ENCODE data around the gene SYT10. TPM values are rescaled to one million over a fixed set of nuclear protein-coding genes. Genes with fewer than 3 reads are reported as not detected.

Gene SYT10
- total RNA-seq, 1 experiment from 2014 or later, result 0.70 TPM

DNA sequence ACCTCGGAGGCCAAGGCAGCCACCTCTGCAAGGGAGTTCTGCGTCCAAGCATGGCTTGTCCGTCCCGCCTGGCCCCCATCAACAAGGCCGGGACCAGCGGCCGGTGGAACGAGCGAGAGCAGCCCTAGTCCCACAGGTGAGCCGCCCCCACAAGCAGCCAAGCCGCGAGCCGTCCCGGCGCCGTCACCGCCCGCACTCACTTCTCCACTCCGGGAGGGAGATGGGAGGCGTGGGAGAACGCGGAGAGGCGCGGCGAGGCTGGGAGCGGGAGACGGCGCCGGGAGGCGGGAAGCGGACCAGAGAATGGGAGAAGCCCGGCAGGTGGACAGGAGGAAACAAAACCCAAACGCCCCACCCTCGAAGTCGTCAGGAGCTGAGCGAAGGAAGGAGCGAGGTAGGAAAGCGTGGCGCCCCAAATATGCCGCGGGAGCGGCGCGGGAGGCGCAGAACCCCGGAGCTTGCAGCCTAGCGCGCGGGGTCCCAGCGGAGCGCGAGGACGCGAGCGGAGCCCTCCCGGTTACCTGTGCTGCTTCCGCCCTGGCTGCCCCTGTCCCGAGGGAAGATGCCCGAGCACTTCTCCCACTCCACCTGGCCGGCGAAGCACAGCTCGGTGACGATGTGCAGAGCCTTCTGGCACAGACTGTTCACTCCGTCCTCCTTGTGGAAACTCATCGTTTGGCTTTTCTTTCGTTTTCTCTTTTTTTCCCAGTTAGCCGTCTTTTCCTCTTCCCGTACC lies 600 bp downstream of the SYT10 start:
- H3K79me2 ChIP-seq (ENCODE audit: insufficient read depth, low read length), result no peaks in the 10 kb centered on the region
- no peak overlapping the region for H2BK5ac ChIP-seq (ENCODE audit: insufficient read length, low read length)
- H2BK120ac ChIP-seq (ENCODE audit: low read depth, low read length, poor library complexity, severe bottlenecking), result no peak overlapping the region
- no peak overlapping the region for H2BK15ac ChIP-seq (ENCODE audit: low read depth, low read length)
- TF ChIP-seq, protein P1, sequence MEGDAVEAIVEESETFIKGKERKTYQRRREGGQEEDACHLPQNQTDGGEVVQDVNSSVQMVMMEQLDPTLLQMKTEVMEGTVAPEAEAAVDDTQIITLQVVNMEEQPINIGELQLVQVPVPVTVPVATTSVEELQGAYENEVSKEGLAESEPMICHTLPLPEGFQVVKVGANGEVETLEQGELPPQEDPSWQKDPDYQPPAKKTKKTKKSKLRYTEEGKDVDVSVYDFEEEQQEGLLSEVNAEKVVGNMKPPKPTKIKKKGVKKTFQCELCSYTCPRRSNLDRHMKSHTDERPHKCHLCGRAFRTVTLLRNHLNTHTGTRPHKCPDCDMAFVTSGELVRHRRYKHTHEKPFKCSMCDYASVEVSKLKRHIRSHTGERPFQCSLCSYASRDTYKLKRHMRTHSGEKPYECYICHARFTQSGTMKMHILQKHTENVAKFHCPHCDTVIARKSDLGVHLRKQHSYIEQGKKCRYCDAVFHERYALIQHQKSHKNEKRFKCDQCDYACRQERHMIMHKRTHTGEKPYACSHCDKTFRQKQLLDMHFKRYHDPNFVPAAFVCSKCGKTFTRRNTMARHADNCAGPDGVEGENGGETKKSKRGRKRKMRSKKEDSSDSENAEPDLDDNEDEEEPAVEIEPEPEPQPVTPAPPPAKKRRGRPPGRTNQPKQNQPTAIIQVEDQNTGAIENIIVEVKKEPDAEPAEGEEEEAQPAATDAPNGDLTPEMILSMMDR (conservative IDR thresholded peaks at IDR 0.05), result no peak
- peak; percentile 67 for DNase-seq
- H2BK12ac ChIP-seq (ENCODE audit: insufficient read length, low read depth, low read length), result no peak overlapping the region
- no peak overlapping the region for H3K23ac ChIP-seq (ENCODE audit: insufficient read length, low read depth, low read length)
- H3K56ac ChIP-seq (ENCODE audit: insufficient read length, low read depth, low read length), result no peak overlapping the region
- H3K23me2 ChIP-seq (ENCODE audit: insufficient read length, low read depth, low read length, poor library complexity, severe bottlenecking), result peaks cover 14% of the 10 kb centered on the region
- H3K4me3 Mint-ChIP-seq, result peak overlapping the region; percentile 80 to 93
- no CpG with 5 or more reads among the region's 68 CpGs for WGBS (ENCODE audit: extremely low coverage, insufficient read length, low lambda C conversion rate)
- H3K18ac ChIP-seq (ENCODE audit: insufficient read length, low read depth, low read length), result peak overlapping the region; percentile 54
- peak overlapping the region; percentile 58 for H3K4me2 ChIP-seq (ENCODE audit: insufficient read depth, insufficient read length, low read length)
- no peak overlapping the region for H2AK5ac ChIP-seq (ENCODE audit: insufficient read length, low read length)
- H3K4me1 ChIP-seq (ENCODE audit: insufficient read depth, low read length), result no peaks in the 10 kb centered on the region
- peak overlapping the region; percentile 78 for H3K14ac ChIP-seq (ENCODE audit: insufficient read depth, low read length)
- H4K5ac ChIP-seq (ENCODE audit: insufficient read length, low read depth, low read length), result no peak overlapping the region
- no peak overlapping the region for H4K8ac ChIP-seq (replicated peaks; ENCODE audit: insufficient read length, low read depth, low read length)
- H3K27ac ChIP-seq (ENCODE audit: insufficient read length, low read depth, low read length), result no peak overlapping the region
- no peak overlapping the region for H3T11ph ChIP-seq (ENCODE audit: low read length)
- no peak overlapping the region for H2BK20ac ChIP-seq (ENCODE audit: low read depth, low read length, poor library complexity, severe bottlenecking)
- H3K36me3 Mint-ChIP-seq (ENCODE audit: insufficient read depth in 1 of 3, low read depth in 3 of 3), result peaks cover 0 to 1% (median 0%) of the 10 kb centered on the region in 3 experiments; a peak in 2 of 7 replicates
- H3K4ac ChIP-seq (ENCODE audit: low read depth, low read length), result no peak overlapping the region
- peaks cover 6 to 12% of the 10 kb centered on the region in 2 experiments for H3K4me1 Mint-ChIP-seq
- H3K27me3 Mint-ChIP-seq (ENCODE audit: low read depth), result peaks cover 61% of the 10 kb centered on the region
- no peaks in the 10 kb centered on the region for H3K9me3 ChIP-seq (ENCODE audit: control insufficient read depth, low read depth, low read length)
- H4K91ac ChIP-seq (ENCODE audit: insufficient read length, low read depth, low read length), result no peak overlapping the region
- H2AFZ ChIP-seq (ENCODE audit: low read length), result no peak overlapping the region
- no peaks in the 10 kb centered on the region for H4K20me1 ChIP-seq (ENCODE audit: control insufficient read depth, insufficient read depth, insufficient read length)
- H3K9ac ChIP-seq (ENCODE audit: extremely low read depth, insufficient read length, low read length), result no peak overlapping the region
- peak overlapping the region in 1 of 3 experiments; percentile 90; a peak in 2 of 7 replicates for H3K27ac Mint-ChIP-seq
- no peaks in the 10 kb centered on the region for H3K79me1 ChIP-seq (ENCODE audit: insufficient read depth, low read depth, low read length, poor library complexity, severe bottlenecking)
- no peaks in the 10 kb centered on the region; a peak in 1 of 5 replicates for H3K9me3 Mint-ChIP-seq
- peaks cover 19% of the 10 kb centered on the region; the same call in 1 of the 2 replicates for H3K27me3 ChIP-seq (ENCODE audit: insufficient read depth, low read length)
